Heart left ventricle (tissue), 13 donors: ENCODE data around the gene TFF3.

ENCODE experiments used
- POLR2A ChIP-seq, 2 donors: fragments of 450-650 bp; IDR thresholded peaks; one replicate each; pipeline ENCODE4 v1.6.1; 2017; ENCODE audit warnings: antibody characterized with exemption in 2 of 2, mild to moderate bottlenecking in 2 of 2, moderate library complexity in 2 of 2
- TF ChIP-seq, protein P1 (sequence below), 12 donors: fragments of 200-600 bp; sonication (generic) in 4 of 12; IDR thresholded peaks; one replicate each; pipeline versions ENCODE4 v1.5.0 to v1.8.0; 2018 to 2022; ENCODE audit warnings: antibody characterized with exemption in 12 of 12, mild to moderate bottlenecking in 5 of 12
- donor health status: ischemic (EF 13 %, LVEDD 7.1; RV severe dilation, severe dysfunction).
- donor health status: DM: no; HTN: yes; CAD: no.
- donor health status: DM: no; HTN: no; CAD: no.
- donor health status: ischemic (EF 25% LVEDD 6.9; RV normal size, moderate dysfunction).
- donor health status: ischemic (EF 25% LVEDD 5.7; RV mildly dilated, moderate dysfunction).
- donor health status: ischemic (EF 35%, LVEDD 5.7; RV mildly dilated, moderate dysfunction).
- donor health status: nonischemic (EF 11% LVEDD 7.7; RV severe dilation, severe dysfunction).
- donor health status: DM: yes; HTN: yes; CAD: no.
- donor health status: PGD.
- donor health status: ischemic (EF 29% LVEDD 5.4; RV normal size, mild dysfunction).
- donor health status: nonischemic (EF 23%, LVEDD 6.1; RV moderate dilation, normal function).

DNA sequence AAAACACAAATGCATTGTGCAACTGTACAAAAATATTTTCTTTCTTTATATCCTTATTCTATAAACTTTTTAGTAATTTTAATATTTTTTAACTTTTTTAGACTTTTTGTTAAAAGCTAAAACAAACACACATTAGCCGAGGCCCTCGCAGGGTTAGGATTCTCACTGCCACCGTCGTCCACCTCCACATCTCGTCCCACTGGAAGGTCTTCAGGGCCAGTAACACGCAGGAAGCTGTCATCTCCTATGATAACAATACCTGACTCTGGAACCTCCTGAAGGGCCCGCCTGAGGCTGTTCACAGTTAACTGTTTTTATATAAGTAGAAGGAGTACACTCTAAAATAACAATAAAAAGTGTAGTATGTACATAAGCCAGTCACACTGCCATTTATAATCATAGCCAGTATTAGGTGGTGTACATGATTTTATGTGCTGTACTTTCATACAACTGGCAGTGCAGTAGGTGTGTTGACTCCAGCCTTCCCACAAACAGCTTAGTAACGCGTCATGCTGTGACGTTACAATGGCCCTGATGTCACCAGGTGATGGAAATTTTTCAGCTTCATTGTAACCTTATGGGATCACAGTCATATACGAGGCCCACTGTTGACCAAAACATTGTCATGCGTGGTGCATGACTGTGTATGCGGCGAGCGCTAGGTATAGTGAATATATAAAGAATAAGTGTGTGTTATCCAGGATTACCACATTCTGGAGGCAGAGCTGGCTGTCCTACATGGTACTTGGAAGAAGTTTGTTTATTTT lies 26.8 kb upstream of the TFF3 start:
- TF ChIP-seq, protein P1, sequence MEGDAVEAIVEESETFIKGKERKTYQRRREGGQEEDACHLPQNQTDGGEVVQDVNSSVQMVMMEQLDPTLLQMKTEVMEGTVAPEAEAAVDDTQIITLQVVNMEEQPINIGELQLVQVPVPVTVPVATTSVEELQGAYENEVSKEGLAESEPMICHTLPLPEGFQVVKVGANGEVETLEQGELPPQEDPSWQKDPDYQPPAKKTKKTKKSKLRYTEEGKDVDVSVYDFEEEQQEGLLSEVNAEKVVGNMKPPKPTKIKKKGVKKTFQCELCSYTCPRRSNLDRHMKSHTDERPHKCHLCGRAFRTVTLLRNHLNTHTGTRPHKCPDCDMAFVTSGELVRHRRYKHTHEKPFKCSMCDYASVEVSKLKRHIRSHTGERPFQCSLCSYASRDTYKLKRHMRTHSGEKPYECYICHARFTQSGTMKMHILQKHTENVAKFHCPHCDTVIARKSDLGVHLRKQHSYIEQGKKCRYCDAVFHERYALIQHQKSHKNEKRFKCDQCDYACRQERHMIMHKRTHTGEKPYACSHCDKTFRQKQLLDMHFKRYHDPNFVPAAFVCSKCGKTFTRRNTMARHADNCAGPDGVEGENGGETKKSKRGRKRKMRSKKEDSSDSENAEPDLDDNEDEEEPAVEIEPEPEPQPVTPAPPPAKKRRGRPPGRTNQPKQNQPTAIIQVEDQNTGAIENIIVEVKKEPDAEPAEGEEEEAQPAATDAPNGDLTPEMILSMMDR (IDR thresholded peaks at IDR 0.05) = no peak
- no peak for TF ChIP-seq POLR2A (IDR thresholded peaks at IDR 0.05)
